GM21619 (cell line): ENCODE measurements around the gene CALCB.
"Not testable (repeated sequence)": the region's sequence is repeated elsewhere in the genome, so short reads cannot be mapped to it uniquely, and the experiment has no call there.

ENCODE experiments used
- ATAC-seq: cut with Tn5 transposase; IDR thresholded peaks from one replicate; pipeline ENCODE4 v1.9.1; 2021; ENCODE audit not compliant: unreplicated experiment

The CALCB gene

GRCh38 chr11:15073361-15074205 is at the start of gene CALCB:
CALCB (plus strand) TSS chr11:15073593; CDS start chr11:15074719, 1,126 bp downstream.
- ATAC-seq = no peak

GRCh38 chr11:15027011-15027410 is 46.4 kb upstream of the CALCB start:
- no peak for ATAC-seq

DNA sequence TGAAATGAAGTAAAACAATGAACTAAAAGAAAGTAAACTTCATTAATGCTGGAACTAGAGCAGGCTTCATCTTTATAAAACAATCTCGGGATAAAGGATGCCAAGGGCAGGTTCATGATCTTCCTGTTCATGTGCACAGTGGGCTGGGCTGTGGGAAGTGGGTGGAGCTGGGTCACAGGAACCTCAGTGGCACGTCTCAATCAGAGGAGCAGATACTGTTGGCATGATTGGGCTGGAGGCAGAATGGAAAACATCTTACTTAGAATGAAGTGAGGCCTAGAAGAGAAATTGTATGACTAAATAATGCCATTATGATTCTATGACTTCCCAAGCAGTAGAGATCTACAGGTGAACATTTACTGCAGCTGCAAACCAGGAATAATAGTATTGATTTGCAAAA is 45.4 kb upstream of the CALCB start:
- no peak for ATAC-seq

DNA sequence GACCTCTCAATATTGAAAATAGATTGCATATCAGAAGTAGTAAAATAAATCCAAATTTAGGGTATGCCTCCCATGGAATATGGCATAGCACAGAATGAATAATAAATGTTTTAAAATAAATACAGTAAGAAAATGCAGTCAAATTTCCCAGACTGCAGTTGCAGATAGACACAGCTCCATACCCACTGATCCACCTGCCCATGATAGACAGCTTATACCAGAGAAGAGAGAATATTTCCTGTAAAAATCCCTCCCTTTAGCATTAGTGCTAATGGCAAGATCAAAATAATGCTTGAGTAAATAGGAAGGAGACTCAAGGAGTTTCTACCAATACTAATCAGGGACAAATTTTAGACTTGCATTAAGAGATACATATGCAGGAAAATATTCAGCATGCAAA is 45.0 kb upstream of the CALCB start:
- ATAC-seq = no peak

GRCh38 chr11:15031945-15032344 is 41.4 kb upstream of the CALCB start:
- not testable (repeated sequence) for ATAC-seq

GRCh38 chr11:15034687-15035267 is 38.6 kb upstream of the CALCB start:
- ATAC-seq = no peak

DNA sequence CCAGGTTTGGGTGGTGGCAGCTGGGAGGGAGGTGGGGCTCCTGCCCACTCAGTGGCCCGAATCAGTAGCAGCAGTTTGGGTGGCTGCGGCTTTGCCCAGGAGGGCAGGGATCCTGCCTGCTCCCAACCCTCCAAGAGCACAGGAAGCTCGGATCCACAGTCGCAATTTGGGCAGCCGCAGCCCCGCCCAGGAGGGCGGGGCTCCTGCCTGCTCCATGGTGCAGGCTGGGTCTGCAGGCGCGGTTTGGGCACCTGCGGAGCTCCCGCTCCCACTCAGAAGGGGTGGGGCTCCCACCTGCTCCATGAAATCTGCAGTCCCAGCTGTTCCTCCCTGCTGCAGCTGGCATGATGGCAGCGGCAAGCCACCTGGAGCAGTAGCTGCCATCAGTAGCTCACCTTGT is 38.1 kb upstream of the CALCB start:
- ATAC-seq = no peak

DNA sequence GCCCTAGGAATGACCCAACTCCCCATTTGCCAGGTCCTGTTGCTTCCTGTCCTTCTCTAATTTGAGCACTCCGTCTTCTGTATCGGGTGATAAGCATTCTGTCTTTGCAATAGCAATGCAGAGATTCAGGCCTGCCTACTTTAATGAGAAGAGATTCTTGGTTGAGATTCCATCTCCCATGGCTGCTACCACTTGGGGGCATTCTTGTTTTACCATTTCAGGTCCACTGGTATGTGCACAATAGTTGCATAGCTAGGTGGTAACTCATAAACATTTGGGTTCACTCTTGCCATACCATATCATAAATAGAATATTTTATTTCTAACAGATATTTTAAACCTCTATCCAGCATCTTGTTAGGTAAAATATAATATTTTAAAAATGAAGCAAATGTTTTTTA is 34.4 kb upstream of the CALCB start:
- ATAC-seq = no peak

GRCh38 chr11:15045209-15045608 is 28.2 kb upstream of the CALCB start:
- no peak for ATAC-seq

GRCh38 chr11:15045891-15046290 is 27.5 kb upstream of the CALCB start:
- no peak for ATAC-seq

GRCh38 chr11:15046673-15047072 is 26.7 kb upstream of the CALCB start:
- ATAC-seq = not testable (repeated sequence)

- no peak for ATAC-seq
These were observed 24.8 kb upstream of the CALCB start for GRCh38 chr11:15048616-15049015.

GRCh38 chr11:15053191-15053685 is 20.2 kb upstream of the CALCB start:
- ATAC-seq = no peak

DNA sequence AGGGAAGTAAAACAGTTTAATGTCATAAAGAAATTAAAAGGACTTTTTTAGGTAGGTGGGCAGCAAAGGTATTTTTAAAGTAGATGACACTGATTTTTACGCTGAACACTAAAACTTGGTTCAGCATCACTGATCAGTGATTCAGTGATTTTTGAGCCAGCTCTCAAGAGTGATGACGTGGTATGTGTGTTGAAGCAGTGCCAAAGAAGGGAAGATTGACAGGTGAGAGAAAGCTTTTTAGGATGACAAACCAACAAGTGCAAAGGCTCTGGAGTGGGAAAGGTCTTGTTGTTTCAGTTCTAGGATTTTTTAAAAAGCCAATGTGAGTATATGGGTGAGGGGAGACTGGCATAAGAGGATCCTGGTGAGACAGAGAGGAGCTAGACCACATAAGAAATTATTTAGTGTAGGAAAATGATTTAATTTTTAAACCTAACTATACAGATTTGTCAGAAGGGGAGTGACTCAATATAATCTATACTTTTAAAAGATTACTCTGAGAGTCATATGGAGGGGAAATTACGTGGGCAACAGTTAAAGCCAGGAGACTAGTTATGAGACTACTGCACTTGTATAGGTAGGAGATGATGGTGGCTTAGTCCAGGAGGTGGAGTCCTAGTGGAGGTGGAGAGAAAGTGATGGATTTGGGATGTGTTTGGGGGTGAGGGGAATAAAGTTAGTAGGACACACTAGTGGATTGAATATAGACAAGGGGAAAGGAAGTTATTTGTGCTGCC is 17.6 kb upstream of the CALCB start:
- no peak for ATAC-seq

GRCh38 chr11:15057329-15057728 is 16.1 kb upstream of the CALCB start:
- no peak for ATAC-seq

- ATAC-seq = no peak
These were observed 14.1 kb upstream of the CALCB start for GRCh38 chr11:15059132-15059915.

GRCh38 chr11:15062599-15062998 is 10.8 kb upstream of the CALCB start:
- no peak for ATAC-seq

DNA sequence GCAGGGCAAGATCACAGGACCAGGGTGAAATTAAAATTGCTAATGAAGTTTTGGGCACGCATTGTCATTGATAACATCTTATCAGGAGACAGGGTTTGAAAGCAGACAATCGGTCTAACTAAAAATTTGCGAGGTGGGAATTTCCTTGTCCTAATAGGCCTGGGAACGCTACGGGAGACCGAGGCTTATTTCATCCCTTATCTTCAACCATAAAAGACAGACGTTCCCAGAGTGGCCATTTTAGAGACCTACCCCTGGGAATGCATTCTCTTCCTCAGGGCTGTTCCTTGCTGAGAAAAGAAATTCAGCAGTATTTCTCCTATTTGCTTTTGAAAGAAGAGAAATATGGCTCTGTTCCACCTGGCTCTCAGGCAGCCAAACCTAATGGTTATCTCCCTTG is 3.6 kb upstream of the CALCB start:
- ATAC-seq = not testable (repeated sequence)

DNA sequence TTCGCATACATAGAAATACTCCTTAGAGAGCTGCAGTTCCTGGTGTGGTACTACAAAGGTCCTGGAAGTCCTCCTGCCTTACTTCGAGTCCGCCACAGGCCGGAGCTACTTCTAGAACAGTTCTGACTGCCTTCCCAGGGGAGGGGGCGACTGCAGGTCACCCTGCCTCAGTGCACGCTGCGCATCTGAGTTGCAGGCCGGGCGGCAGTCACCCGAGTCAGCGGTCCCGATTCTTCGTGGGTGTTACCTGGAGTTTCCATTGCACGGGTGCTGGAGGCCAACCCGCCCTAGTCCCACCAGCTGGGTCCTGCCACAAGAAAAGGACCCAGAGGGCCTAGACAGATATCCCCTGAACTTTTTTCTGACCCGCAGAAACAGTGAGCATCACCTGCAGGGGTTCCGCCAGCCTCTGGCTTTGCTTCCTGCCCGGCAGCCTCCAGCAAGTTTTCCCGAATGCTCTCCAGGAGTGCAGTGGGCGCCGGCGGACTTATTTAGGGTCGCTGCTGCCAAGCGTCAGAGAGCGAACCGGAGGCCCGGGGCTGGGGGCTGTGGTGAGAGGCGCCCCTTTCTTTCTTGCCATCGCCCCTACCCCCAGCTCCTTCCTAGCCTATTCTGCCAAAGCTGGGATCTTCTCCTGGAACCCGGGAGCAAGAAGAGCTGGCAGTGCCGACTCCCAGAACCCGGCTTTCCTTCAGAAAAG is 1.7 kb upstream of the CALCB start:
- no peak for ATAC-seq

- ATAC-seq = no peak
These were observed 746 bp upstream of the CALCB start for GRCh38 chr11:15072551-15073143.
